ENCODE results near the gene ZNF132.

Gene ZNF132

GRCh38 chr19:58477871-58478270, 37.9 kb upstream of the ZNF132 start:
- Histone ChIP-seq H2BK12ac (ENCODE audit: low read length in 2 of 2) (no peak overlapping the region), H2BK120ac (ENCODE audit: low read depth, low read length) (no peak overlapping the region), H2AFZ (ENCODE audit: low read depth, low read length) (no peak overlapping the region), H4K8ac (ENCODE audit: low read length) (no peak overlapping the region), H2AK5ac (ENCODE audit: low read length, severe bottlenecking) (no peak overlapping the region), H3K27me3 (ENCODE audit: control insufficient read depth in 1 of 2, insufficient read depth in 1 of 2, low read length in 2 of 2) (no peaks in the 10 kb centered on the region), H2BK5ac (ENCODE audit: low read depth, low read length, poor library complexity, severe bottlenecking) (no peak overlapping the region), H3K4me3 (ENCODE audit: insufficient read depth in 1 of 2, low read depth in 1 of 2, low read length in 2 of 2) (no peak overlapping the region), H3K14ac (ENCODE audit: low read length in 2 of 2) (no peak overlapping the region), H3K23ac (ENCODE audit: low read length in 2 of 2) (no peak overlapping the region), H3K36me3 (ENCODE audit: control insufficient read depth in 1 of 2, insufficient read depth in 2 of 2, low read depth in 1 of 2, low read length in 2 of 2) (peaks cover 45 to 54% of the 10 kb centered on the region in 2 experiments), H3K9ac (ENCODE audit: low read length) (no peak overlapping the region), H3K79me1 (replicated peaks; ENCODE audit: low read length, poor library complexity, severe bottlenecking) (peaks cover 19% of the 10 kb centered on the region), H4K91ac (ENCODE audit: low read length) (no peak overlapping the region), H3K4ac (ENCODE audit: low read depth in 1 of 2, low read length in 2 of 2) (no peak overlapping the region), H3K4me2 (ENCODE audit: low read length, poor library complexity, severe bottlenecking) (no peak overlapping the region), H3K9me3 (ENCODE audit: control insufficient read depth, low read length) (no peaks in the 10 kb centered on the region), H3K4me1 (ENCODE audit: control insufficient read depth, insufficient read depth, low read depth, low read length) (peaks cover 30% of the 10 kb centered on the region), H2BK15ac (ENCODE audit: low read depth, poor library complexity, severe bottlenecking) (no peak overlapping the region), H3K27ac (ENCODE audit: low read length, poor library complexity, severe bottlenecking) (no peak overlapping the region), H3K18ac (ENCODE audit: low read depth in 1 of 2, low read length in 2 of 2) (no peak overlapping the region)
- DNase-seq = no peak
- 100% methylated on average over 1 of the region's 1 CpG for WGBS

- WGBS = 95% methylated on average over 15 of the region's 15 CpGs
- H2BK120ac ChIP-seq (ENCODE audit: low read depth, low read length) = no peak overlapping the region
- H3K4me1 ChIP-seq (ENCODE audit: control insufficient read depth, insufficient read depth, low read depth, low read length) = peaks cover 30% of the 10 kb centered on the region
These were observed 37.2 kb upstream of the ZNF132 start for GRCh38 chr19:58477130-58477529.

GRCh38 chr19:58476498-58477015, 36.6 kb upstream of the ZNF132 start:
- H3K36me3 ChIP-seq (ENCODE audit: control insufficient read depth in 1 of 2, insufficient read depth in 2 of 2, low read depth in 1 of 2, low read length in 2 of 2) = peaks cover 54 to 61% of the 10 kb centered on the region in 2 experiments
- peak overlapping the region; percentile 59 for H2BK120ac ChIP-seq (ENCODE audit: low read depth, low read length)

More at GRCh38 chr19:58477130-58477529, 37.2 kb upstream of the ZNF132 start:
- Histone ChIP-seq H3K4me2 (ENCODE audit: low read length, poor library complexity, severe bottlenecking) (no peak overlapping the region), H3K14ac (ENCODE audit: low read length in 2 of 2) (no peak overlapping the region), H2BK15ac (ENCODE audit: low read depth, poor library complexity, severe bottlenecking) (no peak overlapping the region), H4K91ac (ENCODE audit: low read length) (peak overlapping the region; percentile 4), H3K23ac (ENCODE audit: low read length in 2 of 2) (no peak overlapping the region), H3K36me3 (ENCODE audit: control insufficient read depth in 1 of 2, insufficient read depth in 2 of 2, low read depth in 1 of 2, low read length in 2 of 2) (peaks cover 48 to 56% of the 10 kb centered on the region in 2 experiments), H2BK12ac (ENCODE audit: low read length in 2 of 2) (peak overlapping the region; percentile 6 to 30), H2AK5ac (ENCODE audit: low read length, severe bottlenecking) (peak overlapping the region; percentile 43), H3K27ac (ENCODE audit: low read length, poor library complexity, severe bottlenecking) (no peak overlapping the region), H4K8ac (ENCODE audit: low read length) (peak overlapping the region; percentile 99), H3K79me1 (replicated peaks; ENCODE audit: low read length, poor library complexity, severe bottlenecking) (peaks cover 22% of the 10 kb centered on the region), H3K9ac (ENCODE audit: low read length) (peak overlapping the region; percentile 97), H2BK5ac (ENCODE audit: low read depth, low read length, poor library complexity, severe bottlenecking) (no peak overlapping the region), H3K4ac (ENCODE audit: low read depth in 1 of 2, low read length in 2 of 2) (peak overlapping the region in 1 of 2 experiments; percentile 58), H3K18ac (ENCODE audit: low read depth in 1 of 2, low read length in 2 of 2) (peak overlapping the region in 1 of 2 experiments; percentile 80), H3K27me3 (ENCODE audit: control insufficient read depth in 1 of 2, insufficient read depth in 1 of 2, low read length in 2 of 2) (no peaks in the 10 kb centered on the region), H2AFZ (ENCODE audit: low read depth, low read length) (no peak overlapping the region), H3K4me3 (ENCODE audit: insufficient read depth in 1 of 2, low read depth in 1 of 2, low read length in 2 of 2) (peak overlapping the region in 1 of 2 experiments; percentile 91), H3K9me3 (ENCODE audit: control insufficient read depth, low read length) (no peaks in the 10 kb centered on the region)
- DNase-seq = no peak

GRCh38 chr19:58475714-58476497, 36.0 kb upstream of the ZNF132 start, which contains the start of gene ZNF446:
ZNF446 (plus strand) TSS chr19:58476352; CDS start chr19:58477219, 867 bp downstream.
- Histone ChIP-seq H2BK15ac (ENCODE audit: low read depth, poor library complexity, severe bottlenecking) (peak within 1 kb of the TSS; percentile 50), H4K8ac (ENCODE audit: low read length) (peak within 1 kb of the TSS; percentile 99), H3K4me1 (ENCODE audit: control insufficient read depth, insufficient read depth, low read depth, low read length) (peaks cover 30% of the 10 kb centered on the region), H3K4me2 (ENCODE audit: low read length, poor library complexity, severe bottlenecking) (peak within 1 kb of the TSS; percentile 83), H3K23ac (ENCODE audit: low read length in 2 of 2) (no peak within 1 kb of the TSS), H3K4me3 (ENCODE audit: insufficient read depth in 1 of 2, low read depth in 1 of 2, low read length in 2 of 2) (peak within 1 kb of the TSS; percentile 60 to 91), H2BK5ac (ENCODE audit: low read depth, low read length, poor library complexity, severe bottlenecking) (peak within 1 kb of the TSS; percentile 36), H2BK12ac (ENCODE audit: low read length in 2 of 2) (peak within 1 kb of the TSS; percentile 82 to 91), H2AK5ac (ENCODE audit: low read length, severe bottlenecking) (peak within 1 kb of the TSS; percentile 69), H3K27me3 (ENCODE audit: control insufficient read depth in 1 of 2, insufficient read depth in 1 of 2, low read length in 2 of 2) (no peaks in the 10 kb centered on the region), H3K36me3 (ENCODE audit: control insufficient read depth in 1 of 2, insufficient read depth in 2 of 2, low read depth in 1 of 2, low read length in 2 of 2) (peaks cover 49 to 60% of the 10 kb centered on the region in 2 experiments), H3K9me3 (ENCODE audit: control insufficient read depth, low read length) (no peaks in the 10 kb centered on the region), H4K91ac (ENCODE audit: low read length) (peak within 1 kb of the TSS; percentile 81), H3K4ac (ENCODE audit: low read depth in 1 of 2, low read length in 2 of 2) (peak within 1 kb of the TSS; percentile 58 to 94), H3K14ac (ENCODE audit: low read length in 2 of 2) (peak within 1 kb of the TSS in 1 of 2 experiments; percentile 76), H3K27ac (ENCODE audit: low read length, poor library complexity, severe bottlenecking) (peak within 1 kb of the TSS; percentile 93), H3K18ac (ENCODE audit: low read depth in 1 of 2, low read length in 2 of 2) (peak within 1 kb of the TSS; percentile 44 to 96), H2BK120ac (ENCODE audit: low read depth, low read length) (peak within 1 kb of the TSS; percentile 59), H3K79me1 (replicated peaks; ENCODE audit: low read length, poor library complexity, severe bottlenecking) (peaks cover 25% of the 10 kb centered on the region), H2AFZ (ENCODE audit: low read depth, low read length) (peak within 1 kb of the TSS; percentile 70), H3K9ac (ENCODE audit: low read length) (peak within 1 kb of the TSS; percentile 97)
- under 1% methylated on average over 58 of the region's 64 CpGs for WGBS
- DNase-seq = peak; percentile 98

More at GRCh38 chr19:58476498-58477015, 36.6 kb upstream of the ZNF132 start:
- H3K14ac ChIP-seq (ENCODE audit: low read length in 2 of 2) = peak overlapping the region in 1 of 2 experiments; percentile 76
- no peak overlapping the region for H3K23ac ChIP-seq (ENCODE audit: low read length in 2 of 2)
- no peak overlapping the region for H2AFZ ChIP-seq (ENCODE audit: low read depth, low read length)
- peak overlapping the region; percentile 20 for H2BK15ac ChIP-seq (ENCODE audit: low read depth, poor library complexity, severe bottlenecking)
- H3K9ac ChIP-seq (ENCODE audit: low read length) = peak overlapping the region; percentile 97
- H3K79me1 ChIP-seq (replicated peaks; ENCODE audit: low read length, poor library complexity, severe bottlenecking) = peaks cover 26% of the 10 kb centered on the region
- no peak overlapping the region for H2BK5ac ChIP-seq (ENCODE audit: low read depth, low read length, poor library complexity, severe bottlenecking)
- H3K27ac ChIP-seq (ENCODE audit: low read length, poor library complexity, severe bottlenecking) = peak overlapping the region; percentile 93
- H3K9me3 ChIP-seq (ENCODE audit: control insufficient read depth, low read length) = no peaks in the 10 kb centered on the region
- peak overlapping the region; percentile 99 for H4K8ac ChIP-seq (ENCODE audit: low read length)
- peak overlapping the region; percentile 44 to 96 for H3K18ac ChIP-seq (ENCODE audit: low read depth in 1 of 2, low read length in 2 of 2)
- peak overlapping the region; percentile 60 to 91 for H3K4me3 ChIP-seq (ENCODE audit: insufficient read depth in 1 of 2, low read depth in 1 of 2, low read length in 2 of 2)
- 6% methylated on average over 27 of the region's 27 CpGs for WGBS
- peak overlapping the region in 1 of 2 experiments; percentile 30 for H2BK12ac ChIP-seq (ENCODE audit: low read length in 2 of 2)
- H3K27me3 ChIP-seq (ENCODE audit: control insufficient read depth in 1 of 2, insufficient read depth in 1 of 2, low read length in 2 of 2) = no peaks in the 10 kb centered on the region
- peaks cover 30% of the 10 kb centered on the region for H3K4me1 ChIP-seq (ENCODE audit: control insufficient read depth, insufficient read depth, low read depth, low read length)
- H3K4me2 ChIP-seq (ENCODE audit: low read length, poor library complexity, severe bottlenecking) = peak overlapping the region; percentile 83
- peak overlapping the region; percentile 81 for H4K91ac ChIP-seq (ENCODE audit: low read length)
- H3K4ac ChIP-seq (ENCODE audit: low read depth in 1 of 2, low read length in 2 of 2) = peak overlapping the region; percentile 51 to 94
- peak; percentile 74 for DNase-seq
- H2AK5ac ChIP-seq (ENCODE audit: low read length, severe bottlenecking) = peak overlapping the region; percentile 69

All from mesenchymal stem cell (in vitro differentiated cells and primary cell).